Erythroblast (primary cell): Measurements from ENCODE around the gene SPARC.

Experiments used
- GATA1 ChIP-seq: IDR thresholded peaks from 2 replicates; pipeline ENCODE4 v1.6.1; 2011; ENCODE audit warnings: low read depth, mild to moderate bottlenecking, control low read depth, low read length, moderate library complexity
- POLR2A ChIP-seq: IDR thresholded peaks from 2 replicates; pipeline ENCODE4 v1.6.1; 2011; ENCODE audit warnings: mild to moderate bottlenecking, low read length

DNA sequence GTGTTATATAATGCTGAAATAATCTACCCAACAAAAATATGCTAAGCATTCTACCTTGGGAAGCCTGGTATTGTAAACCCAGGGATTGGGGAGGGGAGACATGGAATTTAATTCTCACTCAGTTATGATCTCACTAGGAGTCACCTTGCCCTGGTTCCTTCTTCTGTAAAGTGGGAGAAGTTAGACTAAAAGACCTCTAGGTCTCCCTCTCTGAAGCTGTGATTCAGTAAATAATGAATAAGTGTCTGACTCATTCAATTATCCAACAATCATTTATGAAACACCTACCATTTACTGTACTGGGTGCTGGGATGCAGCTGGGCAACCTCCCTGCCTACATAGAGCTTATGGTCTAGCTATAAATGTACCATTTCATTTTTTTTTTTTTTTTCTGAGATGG lies 20.2 kb upstream of the SPARC start:
- TF ChIP-seq POLR2A (no peak), GATA1 (no peak)
